GM12801 (cell line): ENCODE data around the gene ABHD16A.

Experiments used
- TF ChIP-seq, protein P1 (sequence below): IDR thresholded peaks from one replicate; pipeline ENCODE4 v1.5.1; 2011; ENCODE audit warnings: control low read depth; ENCODE audit not compliant: insufficient read length; ENCODE audit errors: extremely low read depth

ABHD16A gene

DNA sequence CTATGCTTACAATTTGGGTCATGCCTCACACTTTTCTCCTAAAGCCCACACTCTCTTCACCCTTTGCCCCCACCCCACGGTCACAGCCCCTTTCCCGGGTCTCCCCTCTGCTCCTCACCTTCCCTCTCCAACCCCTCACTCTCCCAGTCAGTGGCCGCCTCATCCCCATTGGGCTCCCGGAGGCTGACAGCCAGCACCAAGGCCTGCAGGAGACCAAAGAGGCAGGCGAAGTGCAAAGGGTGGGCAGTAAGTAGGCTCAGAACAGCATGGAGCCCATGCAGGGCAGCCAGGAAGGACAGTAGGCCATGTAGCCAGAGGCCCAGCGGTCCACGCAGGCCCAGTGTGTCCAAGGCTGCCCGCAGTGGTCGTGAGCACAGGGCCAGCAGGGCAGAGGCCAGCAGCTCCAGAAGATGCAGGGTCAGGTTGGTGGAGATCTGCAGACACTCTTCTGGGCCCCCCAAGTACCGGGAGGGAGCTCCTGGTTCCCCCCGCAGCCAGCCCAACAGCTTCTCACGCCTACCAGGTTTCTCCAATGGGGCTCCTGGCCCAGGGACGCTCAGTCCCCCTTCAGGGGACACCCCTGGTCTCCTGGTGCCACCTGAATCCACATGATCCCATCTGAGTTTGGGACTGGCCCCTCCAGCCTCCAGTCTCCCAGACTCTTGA lies 44.0 kb downstream of the ABHD16A start:
- TF ChIP-seq, protein P1, sequence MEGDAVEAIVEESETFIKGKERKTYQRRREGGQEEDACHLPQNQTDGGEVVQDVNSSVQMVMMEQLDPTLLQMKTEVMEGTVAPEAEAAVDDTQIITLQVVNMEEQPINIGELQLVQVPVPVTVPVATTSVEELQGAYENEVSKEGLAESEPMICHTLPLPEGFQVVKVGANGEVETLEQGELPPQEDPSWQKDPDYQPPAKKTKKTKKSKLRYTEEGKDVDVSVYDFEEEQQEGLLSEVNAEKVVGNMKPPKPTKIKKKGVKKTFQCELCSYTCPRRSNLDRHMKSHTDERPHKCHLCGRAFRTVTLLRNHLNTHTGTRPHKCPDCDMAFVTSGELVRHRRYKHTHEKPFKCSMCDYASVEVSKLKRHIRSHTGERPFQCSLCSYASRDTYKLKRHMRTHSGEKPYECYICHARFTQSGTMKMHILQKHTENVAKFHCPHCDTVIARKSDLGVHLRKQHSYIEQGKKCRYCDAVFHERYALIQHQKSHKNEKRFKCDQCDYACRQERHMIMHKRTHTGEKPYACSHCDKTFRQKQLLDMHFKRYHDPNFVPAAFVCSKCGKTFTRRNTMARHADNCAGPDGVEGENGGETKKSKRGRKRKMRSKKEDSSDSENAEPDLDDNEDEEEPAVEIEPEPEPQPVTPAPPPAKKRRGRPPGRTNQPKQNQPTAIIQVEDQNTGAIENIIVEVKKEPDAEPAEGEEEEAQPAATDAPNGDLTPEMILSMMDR: no peak

DNA sequence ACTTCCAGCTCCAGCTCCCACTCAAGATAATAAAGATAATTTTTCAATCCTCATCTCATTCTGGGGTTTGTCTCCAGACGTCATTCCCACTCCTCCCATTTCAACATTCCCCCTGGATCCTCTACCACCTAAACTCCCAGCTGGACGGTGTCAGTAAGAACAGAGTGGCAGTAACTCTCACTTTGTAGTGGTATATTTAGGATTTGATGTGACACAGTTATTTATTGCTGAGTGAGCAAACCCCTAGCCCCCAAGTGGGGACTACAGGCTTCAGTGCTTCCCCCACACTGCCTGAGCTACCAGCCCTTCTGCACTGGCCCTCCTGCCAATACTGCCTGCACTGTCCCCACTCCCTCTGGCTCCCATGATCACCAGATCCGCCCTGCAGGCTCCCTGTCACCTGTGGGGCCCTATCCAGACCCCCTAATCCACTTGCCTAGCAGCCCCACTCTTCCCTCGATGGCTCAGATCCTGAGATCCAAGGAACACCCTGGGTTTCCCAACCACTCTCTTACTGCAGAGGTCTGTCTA lies 44.9 kb downstream of the ABHD16A start:
- TF ChIP-seq, protein P1: no peak

DNA sequence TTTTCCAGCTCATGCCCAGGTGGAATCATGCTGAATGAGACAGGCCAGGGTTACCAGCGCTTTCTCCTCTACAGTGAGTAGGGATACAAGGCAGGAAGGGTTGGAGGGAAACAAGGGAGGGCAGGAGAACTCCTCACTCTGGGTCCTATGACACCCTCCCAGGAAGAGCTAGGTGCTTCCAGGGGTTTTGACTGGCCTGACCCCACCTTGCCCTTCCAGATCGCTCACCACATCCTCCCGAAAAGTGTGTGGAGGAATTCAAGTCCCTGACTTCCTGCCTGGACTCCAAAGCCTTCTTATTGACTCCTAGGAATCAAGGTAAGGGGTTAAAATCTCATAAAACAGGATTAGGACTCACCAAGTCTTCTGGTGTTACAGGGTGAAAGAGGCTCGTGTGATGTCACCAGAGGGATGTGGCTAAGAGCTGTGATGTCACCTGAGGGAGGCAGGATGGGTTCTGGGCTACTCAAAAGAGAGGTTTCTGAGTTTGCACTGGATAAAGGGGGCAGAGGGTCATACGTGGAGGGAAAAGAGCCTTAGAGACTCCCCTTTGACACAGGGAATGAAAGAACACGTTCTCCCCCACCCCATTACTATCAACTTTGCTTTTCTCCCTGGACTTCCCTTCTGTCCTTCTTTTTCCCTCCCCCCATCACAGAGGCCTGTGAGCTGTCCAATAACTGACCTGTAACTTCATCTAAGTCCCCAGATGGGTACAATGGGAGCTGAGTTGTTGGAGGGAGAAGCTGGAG lies 45.5 kb downstream of the ABHD16A start:
- TF ChIP-seq, protein P1: no peak

DNA sequence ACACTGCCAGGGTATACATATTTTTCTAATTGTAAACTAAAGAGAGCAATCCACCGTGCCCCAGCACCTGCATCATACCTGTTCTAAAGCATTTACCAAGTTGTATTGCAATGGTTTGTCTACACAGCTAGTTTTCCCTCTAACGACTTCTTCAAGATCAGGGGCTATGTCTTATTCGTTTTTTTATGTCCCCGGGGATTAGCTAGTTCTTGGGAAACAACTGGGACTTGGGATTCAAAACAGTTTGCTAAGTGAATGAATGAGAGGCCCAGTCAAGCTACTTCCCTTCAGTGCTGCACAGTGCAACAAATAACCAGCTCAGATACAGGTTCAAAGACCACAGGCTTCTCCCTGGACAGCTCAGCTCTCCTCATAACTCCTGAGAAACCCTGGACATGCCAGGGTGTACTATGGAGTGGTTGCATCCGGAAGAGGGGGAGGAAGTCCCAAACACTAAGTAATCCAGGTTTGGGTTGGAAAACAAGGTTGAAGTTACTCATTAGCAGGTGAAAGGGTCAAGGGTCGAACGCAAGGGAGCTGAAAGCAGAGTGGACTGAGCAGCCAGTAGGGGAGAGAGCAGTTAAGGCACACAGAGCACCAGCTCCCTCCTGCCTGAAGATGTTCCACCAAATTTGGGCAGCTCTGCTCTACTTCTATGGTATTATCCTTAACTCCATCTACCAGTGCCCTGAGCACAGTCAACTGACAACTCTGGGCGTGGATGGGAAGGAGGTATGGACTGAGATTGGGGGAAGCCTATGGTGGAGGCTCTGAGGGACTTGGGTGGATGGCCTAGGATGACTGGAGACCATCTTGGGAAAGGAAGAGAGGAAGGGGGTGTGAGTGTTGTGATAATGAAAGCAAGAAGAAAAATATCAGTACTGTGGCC lies 47.5 kb downstream of the ABHD16A start, which contains the start of gene APOM:
TSS of gene APOM (plus strand) at position 546 of the 889 bp plus-strand sequence. CDS start at position 619, 73 bp downstream.
- TF ChIP-seq, protein P1: no peak

DNA sequence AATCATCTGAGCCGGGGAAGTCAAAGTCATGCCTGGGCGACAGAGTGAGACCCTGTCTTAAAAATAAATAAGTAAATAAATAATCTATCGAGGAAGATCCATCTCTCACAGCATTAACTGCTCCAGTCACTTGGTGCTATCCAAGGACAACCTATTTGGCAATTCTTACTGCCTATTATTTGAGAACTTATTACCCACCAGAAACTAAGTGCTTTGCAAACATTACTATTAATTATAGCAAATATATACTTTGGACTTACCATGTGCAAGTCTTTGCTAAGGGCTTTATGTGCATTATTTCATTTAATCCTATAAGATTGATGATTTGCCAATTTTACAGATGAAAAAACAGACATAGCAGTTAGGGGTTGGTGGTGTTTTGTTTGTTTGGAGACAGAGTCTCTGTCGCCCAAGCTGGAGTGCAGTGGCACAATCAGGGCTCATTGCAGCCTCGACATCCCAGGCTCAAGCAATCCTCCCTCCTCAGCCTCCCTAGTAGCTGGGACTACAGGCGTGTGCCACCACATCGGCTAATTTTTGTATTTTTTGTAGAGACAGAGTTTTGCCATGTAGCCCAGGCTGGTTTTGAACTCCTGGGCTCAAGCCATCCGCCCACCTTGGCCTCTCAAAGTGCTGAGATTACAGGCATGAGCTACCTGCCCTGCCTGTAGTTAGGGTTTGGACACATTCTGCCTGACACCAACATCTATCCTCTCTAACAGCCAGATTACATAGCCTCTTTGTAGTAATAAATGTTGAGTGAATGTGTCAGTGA lies 48.4 kb downstream of the ABHD16A start:
- TF ChIP-seq, protein P1: no peak

DNA sequence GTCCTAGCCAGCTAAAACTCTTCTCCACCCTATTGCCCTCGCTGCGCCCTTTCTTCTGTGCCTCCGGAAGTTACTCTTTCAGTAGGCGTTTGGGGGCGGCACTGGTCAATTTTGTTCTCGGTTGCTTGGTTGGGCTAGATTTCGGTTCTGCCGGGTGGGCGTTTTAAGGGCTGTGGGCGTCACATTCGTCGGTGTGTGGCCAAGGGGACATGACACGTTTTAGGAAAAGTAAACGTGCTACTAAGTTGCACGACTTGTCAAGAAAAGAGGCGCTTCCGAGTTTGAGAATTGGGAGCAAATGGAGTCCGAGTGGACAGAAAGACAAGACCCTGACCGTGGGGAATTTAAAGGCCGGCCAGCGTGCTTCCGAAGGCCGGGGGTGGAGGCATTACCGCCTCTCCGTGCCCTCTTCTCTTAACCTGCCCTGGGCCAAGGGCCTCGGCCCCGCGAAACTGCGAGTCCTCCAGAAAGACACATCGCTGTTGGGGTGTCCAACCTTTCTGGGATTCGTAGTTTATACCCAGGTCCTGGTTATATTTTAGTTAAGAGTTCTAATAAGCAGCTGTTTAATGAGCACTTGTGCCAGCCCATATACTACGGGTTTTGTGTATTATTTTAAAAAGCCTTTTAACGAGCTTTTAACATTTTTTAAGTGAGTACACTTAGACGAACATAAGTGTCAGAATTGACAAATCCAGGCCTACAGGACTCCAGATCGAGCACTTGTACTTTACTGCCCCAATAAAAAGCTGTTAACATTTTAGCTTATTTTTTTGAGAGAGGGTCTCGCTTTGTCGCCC lies 50.0 kb downstream of the ABHD16A start:
- TF ChIP-seq, protein P1: no peak
